HEK293 (cell line): ENCODE results near the gene ITPKC.

Source experiments
- CTCF ChIA-PET: fragments of 350-600 bp; formaldehyde crosslinking; extraction: SDS; loops from one replicate; lab custom pipeline; 2021; ENCODE audit warnings: antibody characterized with exemption; lab: Yijun Ruan, JAX
- POLR2A ChIA-PET: fragments of 300-600 bp; formaldehyde crosslinking; extraction: SDS; loops from one replicate; lab custom pipeline; 2020; ENCODE audit warnings: antibody characterized with exemption, inconsistent platforms; lab: Yijun Ruan, JAX
- H3K27ac ChIP-seq: fragments of 200-500 bp; sonication (Bioruptor generic); 2 replicates; pipeline ENCODE4 v1.5.1; 2014; ENCODE audit warnings: low read depth, low read length, control low read depth, inconsistent platforms; ENCODE audit errors: extremely low read depth
- H3K36me3 ChIP-seq, 2 experiments: fragments of 200-500 bp in 1 of 2; sonication (Bioruptor generic) in 1 of 2; 1 replicate in 1 of 2; 2 replicates in 1 of 2; pipeline ENCODE4 v1.5.1; 2014 to 2017; ENCODE audit warnings: inconsistent platforms in 2 of 2, low read length in 2 of 2; ENCODE audit not compliant: control insufficient read depth in 2 of 2, insufficient read depth in 1 of 2
- H3K4me1 ChIP-seq: fragments of 200-500 bp; sonication (Bioruptor generic); 2 replicates; pipeline ENCODE4 v1.5.1; 2014; ENCODE audit warnings: mild to moderate bottlenecking, low read length, inconsistent platforms; ENCODE audit not compliant: control insufficient read depth, insufficient read depth
- H3K4me3 ChIP-seq: 2 replicates; pipeline ENCODE4 v1.5.1; 2011; ENCODE audit warnings: low read depth, mild to moderate bottlenecking, control low read depth, low read length, moderate library complexity
- H3K9me3 ChIP-seq: fragments of 200-500 bp; sonication (Bioruptor generic); 2 replicates; pipeline ENCODE4 v1.5.1; 2014; ENCODE audit warnings: low read depth, low read length, inconsistent platforms; ENCODE audit not compliant: control insufficient read depth, insufficient read depth
- GLIS1 ChIP-seq: fragments of 450-650 bp; formaldehyde crosslinking; IDR thresholded peaks from 2 replicates; pipeline ENCODE4 v1.5.1; 2016; ENCODE audit warnings: missing biosample characterization, missing genetic modification characterization
- HOXA7 ChIP-seq: sonication (generic); formaldehyde crosslinking; IDR thresholded peaks from 2 replicates; pipeline ENCODE4 v1.8.1; 2022; ENCODE audit warnings: missing genetic modification reagents, borderline replicate concordance
- SP3 ChIP-seq: fragments of 450-650 bp; formaldehyde crosslinking; IDR thresholded peaks from 2 replicates; pipeline ENCODE4 v1.5.1; 2016; ENCODE audit warnings: missing biosample characterization, missing genetic modification characterization
- SP7 ChIP-seq: fragments of 450-650 bp; formaldehyde crosslinking; IDR thresholded peaks from 2 replicates; pipeline ENCODE4 v1.5.1; 2016; ENCODE audit warnings: missing biosample characterization, missing genetic modification characterization
- ZBTB44 ChIP-seq: fragments of 450-650 bp; IDR thresholded peaks from 2 replicates; pipeline ENCODE4 v1.5.1; 2018; ENCODE audit warnings: missing biosample characterization, mild to moderate bottlenecking, missing genetic modification characterization
- ZBTB49 ChIP-seq: fragments of 450-650 bp; formaldehyde crosslinking; IDR thresholded peaks from 2 replicates; pipeline ENCODE4 v1.5.1; 2016; ENCODE audit warnings: missing biosample characterization, missing genetic modification characterization, low read depth
- ZNF391 ChIP-seq: fragments of 450-650 bp; formaldehyde crosslinking; IDR thresholded peaks from 2 replicates; pipeline ENCODE4 v1.5.1; 2016; ENCODE audit warnings: low read depth, missing biosample characterization, missing genetic modification characterization, borderline replicate concordance
- ZNF548 ChIP-seq: fragments of 450-650 bp; formaldehyde crosslinking; IDR thresholded peaks from 2 replicates; pipeline ENCODE4 v1.5.1; 2016; ENCODE audit warnings: missing biosample characterization, missing genetic modification characterization
- ZNF670 ChIP-seq: fragments of 450-650 bp; formaldehyde crosslinking; IDR thresholded peaks from 2 replicates; pipeline ENCODE4 v1.5.1; 2016; ENCODE audit warnings: missing biosample characterization, missing genetic modification characterization, low read depth
- ZNF791 ChIP-seq: fragments of 450-650 bp; formaldehyde crosslinking; IDR thresholded peaks from 2 replicates; pipeline ENCODE4 v1.5.1; 2016; ENCODE audit warnings: missing biosample characterization, missing genetic modification characterization
- ZNF792 ChIP-seq: fragments of 450-650 bp; formaldehyde crosslinking; IDR thresholded peaks from 2 replicates; pipeline ENCODE4 v1.5.1; 2016; ENCODE audit warnings: missing biosample characterization, missing genetic modification characterization
- ZNF830 ChIP-seq: fragments of 450-650 bp; IDR thresholded peaks from 2 replicates; pipeline ENCODE4 v1.5.0; 2018; ENCODE audit warnings: missing biosample characterization, missing genetic modification characterization, low read depth, mild to moderate bottlenecking, moderate library complexity
- TF ChIP-seq, protein P1 (sequence below): fragments of 450-650 bp; formaldehyde crosslinking; conservative IDR thresholded peaks from 2 replicates; pipeline ENCODE4 v1.5.1; 2016; ENCODE audit warnings: low read depth, missing biosample characterization, missing genetic modification characterization
- TF ChIP-seq, protein P2 (sequence below): fragments of 450-650 bp; formaldehyde crosslinking; IDR thresholded peaks from 2 replicates; pipeline ENCODE4 v1.5.1; 2016; ENCODE audit warnings: missing biosample characterization, missing genetic modification characterization, low read depth
- TF ChIP-seq, protein P3 (sequence below): fragments of 450-650 bp; formaldehyde crosslinking; IDR thresholded peaks from 2 replicates; pipeline ENCODE4 v1.5.1; 2016; ENCODE audit warnings: missing biosample characterization, missing genetic modification characterization, borderline replicate concordance

ITPKC gene

DNA sequence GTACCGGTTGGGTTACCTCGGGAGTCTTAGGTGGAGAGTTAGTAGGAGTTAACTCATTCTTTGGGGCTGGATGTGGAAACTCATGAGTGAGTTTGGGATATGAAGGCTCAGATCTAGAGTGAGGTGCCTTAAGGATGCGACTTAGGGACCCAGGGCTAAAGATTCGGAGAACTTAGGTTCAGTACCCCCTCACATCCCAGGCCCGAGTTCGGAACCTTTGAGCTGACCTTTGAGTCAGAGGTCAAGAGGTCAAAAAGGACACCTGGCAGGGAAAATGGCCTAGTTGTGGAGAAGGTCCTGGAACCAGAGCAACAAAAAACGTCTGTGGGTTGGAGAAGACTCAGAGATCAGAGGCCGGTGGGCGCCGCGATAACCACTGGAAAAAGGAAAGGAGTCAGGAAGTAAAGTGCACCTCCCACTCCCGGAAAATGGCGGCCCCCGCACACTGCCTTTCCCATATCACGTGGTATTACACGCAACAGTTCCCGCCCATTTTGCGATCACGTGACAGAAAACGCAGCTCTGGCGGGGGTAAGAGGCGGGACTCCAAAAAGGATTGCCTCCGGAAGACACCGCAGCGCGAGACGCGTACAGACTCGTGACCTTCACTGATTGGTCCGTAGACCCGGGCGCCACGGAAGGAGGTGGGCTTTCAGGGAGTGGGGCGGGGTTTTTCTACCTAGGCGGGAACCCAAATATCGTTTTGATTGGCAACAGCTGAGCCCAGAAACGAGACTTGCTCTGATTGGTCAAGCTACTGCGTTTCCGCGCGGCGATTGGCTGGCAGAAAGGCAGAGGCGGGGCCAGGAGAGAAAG is 33.4 kb downstream of the ITPKC start, which contains the start of gene ACTMAP (continued):
- TF ChIP-seq, protein P1, sequence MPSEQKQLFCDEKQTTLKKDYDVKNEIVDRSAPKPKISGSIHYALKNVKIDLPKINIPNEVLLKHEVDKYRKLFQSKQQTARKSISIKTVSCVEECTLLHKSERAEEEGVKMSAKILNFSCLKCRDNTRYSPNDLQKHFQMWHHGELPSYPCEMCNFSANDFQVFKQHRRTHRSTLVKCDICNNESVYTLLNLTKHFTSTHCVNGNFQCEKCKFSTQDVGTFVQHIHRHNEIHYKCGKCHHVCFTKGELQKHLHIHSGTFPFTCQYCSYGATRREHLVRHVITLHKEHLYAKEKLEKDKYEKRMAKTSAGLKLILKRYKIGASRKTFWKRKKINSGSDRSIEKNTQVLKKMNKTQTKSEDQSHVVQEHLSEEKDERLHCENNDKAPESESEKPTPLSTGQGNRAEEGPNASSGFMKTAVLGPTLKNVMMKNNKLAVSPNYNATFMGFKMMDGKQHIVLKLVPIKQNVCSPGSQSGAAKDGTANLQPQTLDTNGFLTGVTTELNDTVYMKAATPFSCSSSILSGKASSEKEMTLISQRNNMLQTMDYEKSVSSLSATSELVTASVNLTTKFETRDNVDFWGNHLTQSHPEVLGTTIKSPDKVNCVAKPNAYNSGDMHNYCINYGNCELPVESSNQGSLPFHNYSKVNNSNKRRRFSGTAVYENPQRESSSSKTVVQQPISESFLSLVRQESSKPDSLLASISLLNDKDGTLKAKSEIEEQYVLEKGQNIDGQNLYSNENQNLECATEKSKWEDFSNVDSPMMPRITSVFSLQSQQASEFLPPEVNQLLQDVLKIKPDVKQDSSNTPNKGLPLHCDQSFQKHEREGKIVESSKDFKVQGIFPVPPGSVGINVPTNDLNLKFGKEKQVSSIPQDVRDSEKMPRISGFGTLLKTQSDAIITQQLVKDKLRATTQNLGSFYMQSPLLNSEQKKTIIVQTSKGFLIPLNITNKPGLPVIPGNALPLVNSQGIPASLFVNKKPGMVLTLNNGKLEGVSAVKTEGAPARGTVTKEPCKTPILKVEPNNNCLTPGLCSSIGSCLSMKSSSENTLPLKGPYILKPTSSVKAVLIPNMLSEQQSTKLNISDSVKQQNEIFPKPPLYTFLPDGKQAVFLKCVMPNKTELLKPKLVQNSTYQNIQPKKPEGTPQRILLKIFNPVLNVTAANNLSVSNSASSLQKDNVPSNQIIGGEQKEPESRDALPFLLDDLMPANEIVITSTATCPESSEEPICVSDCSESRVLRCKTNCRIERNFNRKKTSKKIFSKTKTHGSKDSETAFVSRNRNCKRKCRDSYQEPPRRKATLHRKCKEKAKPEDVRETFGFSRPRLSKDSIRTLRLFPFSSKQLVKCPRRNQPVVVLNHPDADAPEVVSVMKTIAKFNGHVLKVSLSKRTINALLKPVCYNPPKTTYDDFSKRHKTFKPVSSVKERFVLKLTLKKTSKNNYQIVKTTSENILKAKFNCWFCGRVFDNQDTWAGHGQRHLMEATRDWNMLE (tag by site-specific recombination), result peak; percentile 72
- TF ChIP-seq ZBTB49 (tag by site-specific recombination), result no peak
- no peak for TF ChIP-seq ZNF670 (tag by site-specific recombination)

DNA sequence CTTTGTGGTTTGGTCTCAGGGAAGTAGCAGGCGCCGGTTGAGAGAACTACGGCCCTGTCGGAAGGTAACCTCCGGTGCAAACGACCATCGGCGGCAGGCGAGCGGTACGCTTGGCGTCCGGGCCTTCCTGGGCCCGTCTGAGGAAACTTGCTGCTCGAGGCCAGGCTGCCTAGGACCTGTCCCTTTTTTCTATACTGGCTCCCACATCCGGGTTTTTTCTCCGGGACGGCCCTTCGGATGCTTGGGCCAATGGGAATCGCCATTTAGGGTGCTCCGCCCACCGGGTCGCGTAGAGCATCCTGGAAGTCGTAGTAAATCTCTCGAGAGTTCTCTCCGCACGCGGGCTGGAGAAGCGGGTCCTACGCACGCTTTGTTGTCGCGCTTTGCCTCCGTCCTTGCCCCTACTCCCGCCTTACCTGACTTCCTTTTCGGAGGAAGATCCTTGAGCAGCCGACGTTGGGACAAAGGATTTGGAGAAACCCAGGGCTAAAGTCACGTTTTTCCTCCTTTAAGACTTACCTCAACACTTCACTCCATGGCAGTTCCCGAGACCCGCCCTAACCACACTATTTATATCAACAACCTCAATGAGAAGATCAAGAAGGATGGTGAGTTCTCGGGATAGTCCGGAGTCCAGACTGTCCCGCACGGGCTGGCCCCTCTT is 34.1 kb downstream of the ITPKC start, which contains the start of gene SNRPA:
TSS of gene SNRPA (plus strand) at position 330 of the 664 bp plus-strand sequence. CDS start at position 536, 206 bp downstream.
- Histone ChIP-seq H3K4me1 (peaks cover 40% of the 10 kb centered on the region), H3K27ac (peak within 1 kb of the TSS; percentile 93), H3K4me3 (peak within 1 kb of the TSS; percentile 64), H3K36me3 (peaks cover 31 to 67% of the 10 kb centered on the region in 2 experiments), H3K9me3 (no peaks in the 10 kb centered on the region)
- CTCF ChIA-PET, result interaction anchor here (0.6 to 3.4 kb wide), 10 partner anchors 55 to 224 kb away, joined by 3 to 38 read pairs (median 3); no protein-coding TSS in a partner anchor
- POLR2A ChIA-PET, result interaction anchor here (0.5 to 7.3 kb wide), 52 partner anchors 10 to 689 kb away, joined by 3 to 180 read pairs (median 4); partner anchors contain the start of genes BLVRB, COQ8B, DMAC2 and EGLN2
- TF ChIP-seq, protein P2, sequence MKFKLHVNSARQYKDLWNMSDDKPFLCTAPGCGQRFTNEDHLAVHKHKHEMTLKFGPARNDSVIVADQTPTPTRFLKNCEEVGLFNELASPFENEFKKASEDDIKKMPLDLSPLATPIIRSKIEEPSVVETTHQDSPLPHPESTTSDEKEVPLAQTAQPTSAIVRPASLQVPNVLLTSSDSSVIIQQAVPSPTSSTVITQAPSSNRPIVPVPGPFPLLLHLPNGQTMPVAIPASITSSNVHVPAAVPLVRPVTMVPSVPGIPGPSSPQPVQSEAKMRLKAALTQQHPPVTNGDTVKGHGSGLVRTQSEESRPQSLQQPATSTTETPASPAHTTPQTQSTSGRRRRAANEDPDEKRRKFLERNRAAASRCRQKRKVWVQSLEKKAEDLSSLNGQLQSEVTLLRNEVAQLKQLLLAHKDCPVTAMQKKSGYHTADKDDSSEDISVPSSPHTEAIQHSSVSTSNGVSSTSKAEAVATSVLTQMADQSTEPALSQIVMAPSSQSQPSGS (tag by site-specific recombination), result no peak
- TF ChIP-seq ZBTB44 (tag by site-specific recombination) (no peak), ZNF391 (tag by site-specific recombination) (peak; percentile 27; the same call in 1 of the 2 replicates), HOXA7 (no peak), SP7 (no peak; the same call in none of the 2 replicates), ZNF791 (tag by site-specific recombination) (no peak), ZNF792 (tag by site-specific recombination) (no peak), SP3 (tag by site-specific recombination) (peak; percentile 68), GLIS1 (no peak), ZNF830 (no peak), ZNF548 (tag by site-specific recombination) (no peak)
- TF ChIP-seq, protein P3, sequence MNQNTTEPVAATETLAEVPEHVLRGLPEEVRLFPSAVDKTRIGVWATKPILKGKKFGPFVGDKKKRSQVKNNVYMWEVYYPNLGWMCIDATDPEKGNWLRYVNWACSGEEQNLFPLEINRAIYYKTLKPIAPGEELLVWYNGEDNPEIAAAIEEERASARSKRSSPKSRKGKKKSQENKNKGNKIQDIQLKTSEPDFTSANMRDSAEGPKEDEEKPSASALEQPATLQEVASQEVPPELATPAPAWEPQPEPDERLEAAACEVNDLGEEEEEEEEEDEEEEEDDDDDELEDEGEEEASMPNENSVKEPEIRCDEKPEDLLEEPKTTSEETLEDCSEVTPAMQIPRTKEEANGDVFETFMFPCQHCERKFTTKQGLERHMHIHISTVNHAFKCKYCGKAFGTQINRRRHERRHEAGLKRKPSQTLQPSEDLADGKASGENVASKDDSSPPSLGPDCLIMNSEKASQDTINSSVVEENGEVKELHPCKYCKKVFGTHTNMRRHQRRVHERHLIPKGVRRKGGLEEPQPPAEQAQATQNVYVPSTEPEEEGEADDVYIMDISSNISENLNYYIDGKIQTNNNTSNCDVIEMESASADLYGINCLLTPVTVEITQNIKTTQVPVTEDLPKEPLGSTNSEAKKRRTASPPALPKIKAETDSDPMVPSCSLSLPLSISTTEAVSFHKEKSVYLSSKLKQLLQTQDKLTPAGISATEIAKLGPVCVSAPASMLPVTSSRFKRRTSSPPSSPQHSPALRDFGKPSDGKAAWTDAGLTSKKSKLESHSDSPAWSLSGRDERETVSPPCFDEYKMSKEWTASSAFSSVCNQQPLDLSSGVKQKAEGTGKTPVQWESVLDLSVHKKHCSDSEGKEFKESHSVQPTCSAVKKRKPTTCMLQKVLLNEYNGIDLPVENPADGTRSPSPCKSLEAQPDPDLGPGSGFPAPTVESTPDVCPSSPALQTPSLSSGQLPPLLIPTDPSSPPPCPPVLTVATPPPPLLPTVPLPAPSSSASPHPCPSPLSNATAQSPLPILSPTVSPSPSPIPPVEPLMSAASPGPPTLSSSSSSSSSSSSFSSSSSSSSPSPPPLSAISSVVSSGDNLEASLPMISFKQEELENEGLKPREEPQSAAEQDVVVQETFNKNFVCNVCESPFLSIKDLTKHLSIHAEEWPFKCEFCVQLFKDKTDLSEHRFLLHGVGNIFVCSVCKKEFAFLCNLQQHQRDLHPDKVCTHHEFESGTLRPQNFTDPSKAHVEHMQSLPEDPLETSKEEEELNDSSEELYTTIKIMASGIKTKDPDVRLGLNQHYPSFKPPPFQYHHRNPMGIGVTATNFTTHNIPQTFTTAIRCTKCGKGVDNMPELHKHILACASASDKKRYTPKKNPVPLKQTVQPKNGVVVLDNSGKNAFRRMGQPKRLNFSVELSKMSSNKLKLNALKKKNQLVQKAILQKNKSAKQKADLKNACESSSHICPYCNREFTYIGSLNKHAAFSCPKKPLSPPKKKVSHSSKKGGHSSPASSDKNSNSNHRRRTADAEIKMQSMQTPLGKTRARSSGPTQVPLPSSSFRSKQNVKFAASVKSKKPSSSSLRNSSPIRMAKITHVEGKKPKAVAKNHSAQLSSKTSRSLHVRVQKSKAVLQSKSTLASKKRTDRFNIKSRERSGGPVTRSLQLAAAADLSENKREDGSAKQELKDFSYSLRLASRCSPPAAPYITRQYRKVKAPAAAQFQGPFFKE (tag by site-specific recombination), result no peak
